SU-DHL-6 (cell line): Measurements from ENCODE around the gene PHF20.

Source experiments
- CTCF ChIP-seq: fragments of 200-600 bp; sonication (generic); IDR thresholded peaks from one replicate; pipeline ENCODE4 v1.5.1; 2017; ENCODE audit warnings: antibody characterized with exemption, mild to moderate bottlenecking, low read length, moderate library complexity; ENCODE audit not compliant: insufficient read depth, poor library complexity, severe bottlenecking
- EZH2phosphoT487 ChIP-seq: fragments of 200-600 bp; sonication (generic), shearing (Covaris generic); conservative IDR thresholded peaks from 2 replicates; pipeline ENCODE4 v1.6.1; 2018; ENCODE audit warnings: mild to moderate bottlenecking, antibody characterized with exemption, low read length, moderate library complexity, mixed read lengths

- no peak for TF ChIP-seq CTCF
- no peak for TF ChIP-seq EZH2phosphoT487
Measured at GRCh38 chr20:35738410-35739179, 33.2 kb upstream of the PHF20 start.
